K562 (cell line): Measurements from ENCODE around the gene MCM6. TPM values are rescaled to one million over a fixed set of nuclear protein-coding genes. Genes with fewer than 3 reads are reported as not detected.

Source experiments
- ATAC-seq: fragments of 200-7000 bp; cut with Tn5 transposase; 3 replicates; pipeline ENCODE4 v1.9.1; 2020; ENCODE audit warnings: moderate library complexity
- BruUV-seq: library from RNA; stranded (reverse); fragments of 400-500 nt; replicated peaks from 2 replicates; lab custom pipeline; 2021; lab: Mats Ljungman, UMichigan
- CTCF ChIA-PET: fragments of 300-600 bp; formaldehyde crosslinking; extraction: SDS; loops from one replicate; lab custom pipeline; 2021; ENCODE audit warnings: low intra/inter-chr PET ratio; lab: Yijun Ruan, JAX
- POLR2A ChIA-PET: fragments of 300-600, 350-650 bp; sonication (Branson Sonifier 250); formaldehyde crosslinking; extraction: SDS; loops from one replicate; lab custom pipeline; 2021; ENCODE audit warnings: antibody characterized with exemption, inconsistent platforms; lab: Yijun Ruan, JAX
- DNase-seq, 4 experiments: peaks; one replicate each; pipeline versions ENCODE4 v3.0.0 to v3.0.0-alpha.2; 2011 to 2018; ENCODE audit warnings: low spot score in 3 of 4, mixed read lengths in 3 of 4; ENCODE audit errors: extremely low read depth in 1 of 4
- FAIRE-seq: peaks from 2 replicates; lab custom pipeline; 2011; peaks lifted over from hg19 to GRCh38; lab: Jason Lieb, UNC
- H2AFZ ChIP-seq: 2 replicates; pipeline ENCODE4 v1.6.0; 2011; ENCODE audit warnings: low read depth, low read length, control low read depth, inconsistent platforms
- H3K27ac ChIP-seq: fragments of 200-600 bp; 3 replicates; pipeline ENCODE4 v1.8.0; 2011; ENCODE audit warnings: low read depth, mild to moderate bottlenecking, control low read depth, inconsistent platforms, low read length, moderate library complexity, mixed read lengths; ENCODE audit errors: extremely low read depth
- H3K27me3 ChIP-seq, 2 experiments: fragments of 300-600 bp in 1 of 2; 2 replicates in 1 of 2; 3 replicates in 1 of 2; pipeline versions ENCODE4 v1.6.0 to v1.8.0; 2011; ENCODE audit warnings: inconsistent platforms in 2 of 2, low read length in 2 of 2, mild to moderate bottlenecking in 1 of 2, mixed read lengths in 1 of 2, moderate library complexity in 1 of 2; ENCODE audit not compliant: control insufficient read depth in 2 of 2, insufficient read depth in 2 of 2
- H3K36me3 ChIP-seq: fragments of 300-600 bp; 3 replicates; pipeline ENCODE4 v1.8.0; 2011; ENCODE audit warnings: mild to moderate bottlenecking, low read length, inconsistent platforms; ENCODE audit not compliant: control insufficient read depth, insufficient read depth
- H3K4me1 ChIP-seq, 2 experiments: fragments of 200-600 bp in 1 of 2; replicated peaks in 1 of 2; 2 replicates in 1 of 2; 3 replicates in 1 of 2; pipeline versions ENCODE4 v1.5.1 to v1.8.0; 2011; ENCODE audit warnings: inconsistent platforms in 2 of 2, low read length in 2 of 2, mild to moderate bottlenecking in 1 of 2, mixed read lengths in 1 of 2, moderate library complexity in 1 of 2; ENCODE audit not compliant: control insufficient read depth in 2 of 2, insufficient read depth in 2 of 2
- H3K4me2 ChIP-seq: 2 replicates; pipeline ENCODE4 v1.6.1; 2011; ENCODE audit warnings: low read length, control low read depth, inconsistent platforms, mixed read lengths; ENCODE audit not compliant: insufficient read depth
- H3K4me3 ChIP-seq: fragments of 200-600 bp; sonication (generic), shearing (Covaris generic); 2 replicates; pipeline ENCODE4 v1.5.1; 2016; ENCODE audit warnings: control low read depth, inconsistent platforms
- H3K79me2 ChIP-seq: fragments of 200-600 bp; 3 replicates; pipeline ENCODE4 v1.8.0; 2011; ENCODE audit warnings: low read length, inconsistent platforms; ENCODE audit not compliant: control insufficient read depth, insufficient read depth
- H3K9ac ChIP-seq, 2 experiments: 2 replicates each; pipeline versions ENCODE4 v1.6.0 to v1.6.1; 2011; ENCODE audit warnings: low read depth in 2 of 2, low read length in 2 of 2, control low read depth in 1 of 2, inconsistent platforms in 1 of 2, mild to moderate bottlenecking in 1 of 2, mixed read lengths in 1 of 2; ENCODE audit not compliant: insufficient read depth in 1 of 2
- H3K9me1 ChIP-seq: one replicate; pipeline ENCODE4 v1.6.0; 2011; ENCODE audit warnings: inconsistent platforms, mild to moderate bottlenecking, low read length, moderate library complexity; ENCODE audit not compliant: control insufficient read depth, insufficient read depth
- H3K9me3 ChIP-seq: replicated peaks from 2 replicates; pipeline ENCODE4 v1.5.1; 2011; ENCODE audit warnings: low read depth, low read length, inconsistent platforms; ENCODE audit not compliant: control insufficient read depth, insufficient read depth
- H4K20me1 ChIP-seq: replicated peaks from 2 replicates; pipeline ENCODE4 v1.6.1; 2011; ENCODE audit warnings: low read length, inconsistent platforms, mixed read lengths; ENCODE audit not compliant: control insufficient read depth, insufficient read depth
- ADNP ChIP-seq: fragments of 200-800 bp; sonication (Bioruptor generic); IDR thresholded peaks from 2 replicates; pipeline ENCODE4 v1.6.1; 2016; ENCODE audit warnings: missing genetic modification characterization, missing compliant biosample characterization
- CXXC5 ChIP-seq: fragments of 250-450 bp; sonication (Bioruptor Pico); IDR thresholded peaks from 2 replicates; pipeline ENCODE4 v1.8.0; 2022; ENCODE audit warnings: inconsistent platforms, mild to moderate bottlenecking, moderate library complexity
- PCBP1 ChIP-seq: fragments of 200-400 bp; formaldehyde crosslinking; IDR thresholded peaks from 2 replicates; pipeline ENCODE4 v1.6.1; 2018; ENCODE audit warnings: mild to moderate bottlenecking, low read depth, low read length; ENCODE audit not compliant: poor library complexity, severe bottlenecking
- POLR2AphosphoS5 ChIP-seq: IDR thresholded peaks from 2 replicates; pipeline ENCODE4 v1.6.1; 2011; ENCODE audit warnings: mild to moderate bottlenecking, low read depth, low read length, moderate library complexity; ENCODE audit not compliant: control insufficient read depth, insufficient read depth
- RBM34 ChIP-seq: fragments of 200-400 bp; formaldehyde crosslinking; IDR thresholded peaks from 2 replicates; pipeline ENCODE4 v1.6.1; 2018; ENCODE audit warnings: low read length, borderline replicate concordance; ENCODE audit not compliant: insufficient read depth
- SREBF2 ChIP-seq: sonication (generic); formaldehyde crosslinking; IDR thresholded peaks from 2 replicates; pipeline ENCODE4 v1.4.0; 2020; ENCODE audit warnings: mild to moderate bottlenecking, missing genetic modification reagents
- TARDBP ChIP-seq: fragments of 450-650 bp; IDR thresholded peaks from 2 replicates; pipeline ENCODE4 v1.6.1; 2016
- ZNF584 ChIP-seq: fragments of 200-800 bp; sonication (Bioruptor generic); IDR thresholded peaks from 2 replicates; pipeline ENCODE4 v1.6.1; 2016; ENCODE audit warnings: low read depth, mild to moderate bottlenecking, missing genetic modification characterization, missing compliant biosample characterization
- WGBS: fragments of 100-300 bp; shearing (Covaris generic); methylation state at CpG from one replicate; pipeline ENCODE4 v1.1.6; 2016; ENCODE audit warnings: low coverage, mixed read lengths; ENCODE audit not compliant: insufficient coverage; ENCODE audit errors: missing lambda C conversion rate; 5-methylcytosine and 5-hydroxymethylcytosine counted together
- in situ Hi-C: fragments of 300-500 bp; cut with MboI; formaldehyde crosslinking; loops from 4 replicates; pipeline ENCODE4 v1.15.0; 2018; ENCODE audit warnings: inconsistent platforms, mixed read lengths
- intact Hi-C: fragments of 100-400 bp; cut with micrococcal nuclease; formaldehyde crosslinking; loops from 2 replicates; pipeline ENCODE4 v1.14.2; 2022
- polyA plus RNA-seq, 8 experiments: library from polyadenylated mRNA; depleted of rRNA in 4 of 8; stranded (reverse) in 5 of 8; unstranded in 3 of 8; fragments of >200 nt; fragmentation: Nextera tagmentation in 2 of 8; fragmentation: Illumina TruSeq in 1 of 8; extraction: Ambion mirVana in 2 of 8; extraction: Trizol in 1 of 8; gene quantifications; 2 replicates each; pipeline versions ENCODE4 v1.2.1 to v1.2.3, GENCODE V29; 2011 to 2014; ENCODE audit warnings: inconsistent platforms in 1 of 8, missing spikeins in 1 of 8
- total RNA-seq, 7 experiments: library from RNA; depleted of rRNA in 6 of 7; stranded (reverse); fragments of >200 nt in 6 of 7; fragmentation: Illumina TruSeq in 2 of 7; extraction: Trizol in 2 of 7; gene quantifications; 2 replicates each; pipeline versions ENCODE4 v1.2.1 to v1.2.3, GENCODE V29; 2011 to 2021; ENCODE audit warnings: low replicate concordance in 1 of 7
- TF ChIP-seq, protein P1 (sequence below): fragments of 250-450 bp; sonication (Bioruptor Pico); IDR thresholded peaks from 2 replicates; pipeline ENCODE4 v1.5.0; 2020; ENCODE audit warnings: mild to moderate bottlenecking, borderline replicate concordance
- TF ChIP-seq, protein P2 (sequence below), 2 experiments: fragments of 450-650 bp in 1 of 2; sonication (generic) in 1 of 2; formaldehyde crosslinking; conservative IDR thresholded peaks; 2 replicates each; pipeline versions ENCODE4 v1.4.0 to v1.8.1; 2020 to 2022; ENCODE audit warnings: mild to moderate bottlenecking in 1 of 2, missing genetic modification reagents in 1 of 2
- TF ChIP-seq, protein P3 (sequence below): sonication (generic); IDR thresholded peaks from 2 replicates; pipeline ENCODE4 v1.6.1; 2016
- TF ChIP-seq, protein P4 (sequence below): fragments of 250-450 bp; sonication (Bioruptor Pico); IDR thresholded peaks from 2 replicates; pipeline ENCODE4 v1.8.0; 2022; ENCODE audit warnings: inconsistent platforms
- TF ChIP-seq, protein P5 (sequence below), 2 experiments: fragments of 450-650 bp; conservative IDR thresholded peaks; 2 replicates each; pipeline ENCODE4 v1.6.1; 2017; ENCODE audit warnings: mild to moderate bottlenecking in 2 of 2, moderate library complexity in 2 of 2

The MCM6 gene
- total and polyA plus RNA-seq, 9 of the 15 experiments (the other 6 are each of a cell fraction or from before 2014, with no cell fraction given), result 42.6 to 133 (median 82.4) TPM

DNA sequence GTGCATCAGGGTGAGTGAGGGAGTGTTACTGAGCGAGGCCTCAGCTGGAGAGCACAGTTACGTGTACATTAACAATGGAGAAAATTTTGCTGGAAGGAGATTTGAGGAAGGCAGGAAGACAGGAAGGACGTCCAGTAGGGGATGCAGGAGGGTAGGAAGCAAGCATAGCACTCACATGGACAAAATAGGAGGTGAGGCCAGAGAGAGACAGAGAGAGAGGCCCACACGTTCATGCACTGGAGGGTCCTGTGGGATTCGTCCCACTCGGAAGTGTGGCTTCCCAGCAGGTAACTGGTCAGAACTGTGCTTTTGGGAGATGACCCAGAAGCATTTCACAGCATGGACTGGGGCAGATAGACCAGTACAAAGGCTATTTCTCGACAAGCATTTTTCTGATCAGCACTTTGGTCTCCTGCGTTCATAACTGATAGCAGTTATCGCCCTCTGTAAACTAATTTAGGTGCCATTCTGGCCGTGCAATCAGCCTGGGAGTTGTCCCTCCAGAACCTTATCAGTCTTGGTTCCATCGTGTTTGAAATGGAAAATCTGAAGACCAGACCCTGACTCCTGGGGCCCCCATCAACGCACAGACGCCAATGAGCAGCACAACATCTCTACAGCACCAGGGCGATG, 44.9 kb downstream of the MCM6 start:
- intact Hi-C loops (no loop called here), in situ Hi-C loops (no loop called here)
- DNase-seq, result no peak
- H4K20me1 ChIP-seq, result no peaks in the 10 kb centered on the region
- POLR2A ChIA-PET, result interaction anchor here (0.6 kb wide), 1 partner anchor 44 kb away, joined by 3 read pairs; no protein-coding TSS in a partner anchor
- ATAC-seq, result no peak
- H3K36me3 ChIP-seq, result no peaks in the 10 kb centered on the region
- no TSS peak for BruUV-seq
- H3K4me3 ChIP-seq, result no peak overlapping the region
- no peaks in the 10 kb centered on the region for H3K9me1 ChIP-seq
- WGBS, result 25% methylated on average over 14 of the region's 14 CpGs
- H3K4me1 ChIP-seq, result no peaks in the 10 kb centered on the region
- H3K9ac ChIP-seq, result no peak overlapping the region
- H3K79me2 ChIP-seq, result no peaks in the 10 kb centered on the region
- FAIRE-seq, result no peak
- H3K27me3 ChIP-seq, result peaks cover 7 to 31% of the 10 kb centered on the region in 2 experiments; a peak in 4 of 5 replicates
- CTCF ChIA-PET, result no interaction called here
- H3K9me3 ChIP-seq, result no peaks in the 10 kb centered on the region
- H3K27ac ChIP-seq, result no peak overlapping the region
- no peak overlapping the region for H3K4me2 ChIP-seq
- no peak overlapping the region for H2AFZ ChIP-seq
- no peak for TF ChIP-seq CXXC5 (CRISPR knock-in tag)
- TF ChIP-seq ZNF584 (CRISPR knock-in tag), result no peak
- TF ChIP-seq ADNP, result no peak
- TF ChIP-seq POLR2AphosphoS5, result no peak
- TF ChIP-seq TARDBP, result no peak
- TF ChIP-seq, protein P1, sequence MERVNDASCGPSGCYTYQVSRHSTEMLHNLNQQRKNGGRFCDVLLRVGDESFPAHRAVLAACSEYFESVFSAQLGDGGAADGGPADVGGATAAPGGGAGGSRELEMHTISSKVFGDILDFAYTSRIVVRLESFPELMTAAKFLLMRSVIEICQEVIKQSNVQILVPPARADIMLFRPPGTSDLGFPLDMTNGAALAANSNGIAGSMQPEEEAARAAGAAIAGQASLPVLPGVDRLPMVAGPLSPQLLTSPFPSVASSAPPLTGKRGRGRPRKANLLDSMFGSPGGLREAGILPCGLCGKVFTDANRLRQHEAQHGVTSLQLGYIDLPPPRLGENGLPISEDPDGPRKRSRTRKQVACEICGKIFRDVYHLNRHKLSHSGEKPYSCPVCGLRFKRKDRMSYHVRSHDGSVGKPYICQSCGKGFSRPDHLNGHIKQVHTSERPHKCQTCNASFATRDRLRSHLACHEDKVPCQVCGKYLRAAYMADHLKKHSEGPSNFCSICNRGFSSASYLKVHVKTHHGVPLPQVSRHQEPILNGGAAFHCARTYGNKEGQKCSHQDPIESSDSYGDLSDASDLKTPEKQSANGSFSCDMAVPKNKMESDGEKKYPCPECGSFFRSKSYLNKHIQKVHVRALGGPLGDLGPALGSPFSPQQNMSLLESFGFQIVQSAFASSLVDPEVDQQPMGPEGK (CRISPR knock-in tag), result no peak
- TF ChIP-seq SREBF2 (CRISPR knock-in tag), result no peak
- TF ChIP-seq, protein P2, sequence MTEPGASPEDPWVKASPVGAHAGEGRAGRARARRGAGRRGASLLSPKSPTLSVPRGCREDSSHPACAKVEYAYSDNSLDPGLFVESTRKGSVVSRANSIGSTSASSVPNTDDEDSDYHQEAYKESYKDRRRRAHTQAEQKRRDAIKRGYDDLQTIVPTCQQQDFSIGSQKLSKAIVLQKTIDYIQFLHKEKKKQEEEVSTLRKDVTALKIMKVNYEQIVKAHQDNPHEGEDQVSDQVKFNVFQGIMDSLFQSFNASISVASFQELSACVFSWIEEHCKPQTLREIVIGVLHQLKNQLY (CRISPR knock-in tag; conservative IDR thresholded peaks at IDR 0.05), result no peak
- TF ChIP-seq RBM34, result no peak
- TF ChIP-seq, protein P3, sequence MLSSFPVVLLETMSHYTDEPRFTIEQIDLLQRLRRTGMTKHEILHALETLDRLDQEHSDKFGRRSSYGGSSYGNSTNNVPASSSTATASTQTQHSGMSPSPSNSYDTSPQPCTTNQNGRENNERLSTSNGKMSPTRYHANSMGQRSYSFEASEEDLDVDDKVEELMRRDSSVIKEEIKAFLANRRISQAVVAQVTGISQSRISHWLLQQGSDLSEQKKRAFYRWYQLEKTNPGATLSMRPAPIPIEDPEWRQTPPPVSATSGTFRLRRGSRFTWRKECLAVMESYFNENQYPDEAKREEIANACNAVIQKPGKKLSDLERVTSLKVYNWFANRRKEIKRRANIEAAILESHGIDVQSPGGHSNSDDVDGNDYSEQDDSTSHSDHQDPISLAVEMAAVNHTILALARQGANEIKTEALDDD, result no peak
- TF ChIP-seq, protein P4, sequence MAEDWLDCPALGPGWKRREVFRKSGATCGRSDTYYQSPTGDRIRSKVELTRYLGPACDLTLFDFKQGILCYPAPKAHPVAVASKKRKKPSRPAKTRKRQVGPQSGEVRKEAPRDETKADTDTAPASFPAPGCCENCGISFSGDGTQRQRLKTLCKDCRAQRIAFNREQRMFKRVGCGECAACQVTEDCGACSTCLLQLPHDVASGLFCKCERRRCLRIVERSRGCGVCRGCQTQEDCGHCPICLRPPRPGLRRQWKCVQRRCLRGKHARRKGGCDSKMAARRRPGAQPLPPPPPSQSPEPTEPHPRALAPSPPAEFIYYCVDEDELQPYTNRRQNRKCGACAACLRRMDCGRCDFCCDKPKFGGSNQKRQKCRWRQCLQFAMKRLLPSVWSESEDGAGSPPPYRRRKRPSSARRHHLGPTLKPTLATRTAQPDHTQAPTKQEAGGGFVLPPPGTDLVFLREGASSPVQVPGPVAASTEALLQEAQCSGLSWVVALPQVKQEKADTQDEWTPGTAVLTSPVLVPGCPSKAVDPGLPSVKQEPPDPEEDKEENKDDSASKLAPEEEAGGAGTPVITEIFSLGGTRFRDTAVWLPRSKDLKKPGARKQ, result no peak
- TF ChIP-seq PCBP1, result no peak
- TF ChIP-seq, protein P5, sequence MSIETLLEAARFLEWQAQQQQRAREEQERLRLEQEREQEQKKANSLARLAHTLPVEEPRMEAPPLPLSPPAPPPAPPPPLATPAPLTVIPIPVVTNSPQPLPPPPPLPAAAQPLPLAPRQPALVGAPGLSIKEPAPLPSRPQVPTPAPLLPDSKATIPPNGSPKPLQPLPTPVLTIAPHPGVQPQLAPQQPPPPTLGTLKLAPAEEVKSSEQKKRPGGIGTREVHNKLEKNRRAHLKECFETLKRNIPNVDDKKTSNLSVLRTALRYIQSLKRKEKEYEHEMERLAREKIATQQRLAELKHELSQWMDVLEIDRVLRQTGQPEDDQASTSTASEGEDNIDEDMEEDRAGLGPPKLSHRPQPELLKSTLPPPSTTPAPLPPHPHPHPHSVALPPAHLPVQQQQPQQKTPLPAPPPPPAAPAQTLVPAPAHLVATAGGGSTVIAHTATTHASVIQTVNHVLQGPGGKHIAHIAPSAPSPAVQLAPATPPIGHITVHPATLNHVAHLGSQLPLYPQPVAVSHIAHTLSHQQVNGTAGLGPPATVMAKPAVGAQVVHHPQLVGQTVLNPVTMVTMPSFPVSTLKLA (conservative IDR thresholded peaks at IDR 0.05), result no peak
